H1 (cell line): Measurements from ENCODE around the gene OR52I1. TPM values are rescaled to one million over a fixed set of nuclear protein-coding genes. Genes with fewer than 3 reads are reported as not detected.

ENCODE experiments used
- CTCF ChIA-PET: fragments of 300-600 bp; sonication (Branson Sonifier 250); formaldehyde crosslinking; loops from one replicate; lab custom pipeline; 2021; ENCODE audit not compliant: partially characterized antibody; lab: Charles Lee
- POLR2A ChIA-PET: fragments of 300-600 bp; sonication (Branson Sonifier 250); formaldehyde crosslinking; loops from one replicate; lab custom pipeline; 2021; ENCODE audit warnings: inconsistent platforms; ENCODE audit not compliant: partially characterized antibody; lab: Charles Lee
- DNase-seq, 2 experiments: peaks; one replicate each; pipeline versions ENCODE4 v3.0.0 to v3.0.0-alpha.2; 2010 to 2022; ENCODE audit warnings: low spot score in 2 of 2, low read depth in 1 of 2, mixed read lengths in 1 of 2
- FAIRE-seq: peaks from 2 replicates; lab custom pipeline; 2011; peaks lifted over from hg19 to GRCh38; lab: Jason Lieb, UNC
- H2AFZ ChIP-seq: 2 replicates; pipeline ENCODE4 v1.8.1; 2012; ENCODE audit warnings: low read length, inconsistent platforms
- H2AK5ac ChIP-seq: 2 replicates; pipeline ENCODE4 v1.6.1; 2013; ENCODE audit warnings: low read depth, low read length
- H2BK120ac ChIP-seq: replicated peaks from 2 replicates; pipeline ENCODE3; 2013; ENCODE audit warnings: low read depth, low read length, inconsistent platforms
- H2BK12ac ChIP-seq: 2 replicates; pipeline ENCODE4 v1.6.1; 2013; ENCODE audit warnings: low read depth, low read length
- H2BK15ac ChIP-seq: 2 replicates; pipeline ENCODE4 v1.6.1; 2013; ENCODE audit warnings: low read length
- H2BK20ac ChIP-seq: 2 replicates; pipeline ENCODE4 v1.6.1; 2013; ENCODE audit warnings: low read length
- H2BK5ac ChIP-seq: 2 replicates; pipeline ENCODE4 v1.6.1; 2013; ENCODE audit warnings: low read depth, low read length
- H3K14ac ChIP-seq: 2 replicates; pipeline ENCODE4 v1.6.1; 2013; ENCODE audit warnings: inconsistent platforms; ENCODE audit not compliant: insufficient read length
- H3K18ac ChIP-seq: 2 replicates; pipeline ENCODE4 v1.6.1; 2013; ENCODE audit warnings: low read length; ENCODE audit errors: extremely low read depth
- H3K23ac ChIP-seq: 2 replicates; pipeline ENCODE4 v1.6.1; 2013; ENCODE audit warnings: inconsistent platforms; ENCODE audit not compliant: insufficient read length
- H3K23me2 ChIP-seq: 2 replicates; pipeline ENCODE4 v1.6.1; 2013; ENCODE audit warnings: low read depth, low read length
- H3K27ac ChIP-seq: 2 replicates; pipeline ENCODE4 v1.6.1; 2011; ENCODE audit warnings: low read depth, low read length, inconsistent platforms
- H3K27me3 ChIP-seq, 4 experiments: replicated peaks in 1 of 4; 1 replicate in 1 of 4; 2 replicates in 3 of 4; pipeline versions ENCODE4 v1.6.1 to v1.8.1; 2011 to 2013; ENCODE audit warnings: low read length in 3 of 4, mild to moderate bottlenecking in 3 of 4, inconsistent platforms in 2 of 4, mixed read lengths in 2 of 4, moderate library complexity in 1 of 4; ENCODE audit not compliant: control insufficient read depth in 3 of 4, insufficient read depth in 3 of 4; ENCODE audit errors: extremely low read depth in 1 of 4
- H3K36me3 ChIP-seq, 4 experiments: 2 replicates each; pipeline versions ENCODE4 v1.6.1 to v1.8.1; 2011 to 2013; ENCODE audit warnings: mild to moderate bottlenecking in 4 of 4, low read length in 3 of 4, moderate library complexity in 2 of 4, control low read depth in 1 of 4, inconsistent platforms in 1 of 4; ENCODE audit not compliant: insufficient read depth in 4 of 4, control insufficient read depth in 2 of 4
- H3K4ac ChIP-seq: replicated peaks from 2 replicates; pipeline ENCODE3; 2013; ENCODE audit warnings: low read length, low read depth, mixed read lengths, inconsistent platforms; ENCODE audit not compliant: insufficient read length
- H3K4me1 ChIP-seq, 4 experiments: replicated peaks in 1 of 4; 1 replicate in 1 of 4; 2 replicates in 3 of 4; pipeline versions ENCODE4 v1.6.1 to v1.8.1; 2011 to 2013; ENCODE audit warnings: low read length in 3 of 4, inconsistent platforms in 2 of 4, mixed read lengths in 1 of 4; ENCODE audit not compliant: insufficient read depth in 4 of 4, control insufficient read depth in 3 of 4
- H3K4me2 ChIP-seq, 2 experiments: 2 replicates each; pipeline versions ENCODE4 v1.6.1 to v1.8.1; 2011 to 2013; ENCODE audit warnings: low read depth in 2 of 2, low read length in 2 of 2, control low read depth in 1 of 2, inconsistent platforms in 1 of 2, mild to moderate bottlenecking in 1 of 2; ENCODE audit not compliant: insufficient read depth in 1 of 2
- H3K4me3 ChIP-seq, 4 experiments: fragments of 200-600, 300-600 bp in 1 of 4; sonication (generic), shearing (Covaris generic), sonication (Bioruptor Twin) in 1 of 4; 2 replicates each; pipeline versions ENCODE4 v1.5.1 to v1.8.1; 2011 to 2016; ENCODE audit warnings: low read length in 4 of 4, low read depth in 3 of 4, control low read depth in 2 of 4, inconsistent platforms in 2 of 4, mild to moderate bottlenecking in 2 of 4, mixed read lengths in 1 of 4, moderate library complexity in 1 of 4; ENCODE audit not compliant: insufficient read depth in 2 of 4; ENCODE audit errors: extremely low read depth in 1 of 4
- H3K56ac ChIP-seq: replicated peaks from 2 replicates; pipeline ENCODE3; 2013; ENCODE audit warnings: low read depth, mild to moderate bottlenecking, mixed read lengths, low read length, inconsistent platforms; ENCODE audit not compliant: insufficient read length
- H3K79me1 ChIP-seq: 2 replicates; pipeline ENCODE4 v1.6.1; 2013; ENCODE audit warnings: low read depth, low read length, control low read depth
- H3K79me2 ChIP-seq, 2 experiments: 2 replicates each; pipeline versions ENCODE4 v1.6.1 to v1.8.1; 2012 to 2013; ENCODE audit warnings: low read length in 2 of 2, mild to moderate bottlenecking in 2 of 2, inconsistent platforms in 1 of 2; ENCODE audit not compliant: insufficient read depth in 2 of 2, control insufficient read depth in 1 of 2
- H3K9ac ChIP-seq, 4 experiments: replicated peaks in 1 of 4; 1 replicate in 1 of 4; 2 replicates in 3 of 4; pipeline versions ENCODE4 v1.6.1 to v1.8.1; 2011 to 2013; ENCODE audit warnings: low read depth in 3 of 4, low read length in 3 of 4, control low read depth in 2 of 4, mild to moderate bottlenecking in 2 of 4, moderate library complexity in 2 of 4, inconsistent platforms in 1 of 4; ENCODE audit errors: extremely low read depth in 1 of 4
- H3K9me3 ChIP-seq, 2 experiments: 2 replicates each; pipeline versions ENCODE4 v1.6.1 to v1.8.1; 2012 to 2013; ENCODE audit warnings: mild to moderate bottlenecking in 2 of 2, moderate library complexity in 2 of 2, control low read depth in 1 of 2, inconsistent platforms in 1 of 2, low read depth in 1 of 2, low read length in 1 of 2, mixed read lengths in 1 of 2; ENCODE audit not compliant: insufficient read depth in 2 of 2
- H4K20me1 ChIP-seq, 2 experiments: replicated peaks in 1 of 2; 2 replicates each; pipeline versions ENCODE3 to v1.8.1; 2011 to 2013; ENCODE audit warnings: inconsistent platforms in 2 of 2, low read length in 2 of 2, mild to moderate bottlenecking in 1 of 2; ENCODE audit not compliant: insufficient read depth in 2 of 2, control insufficient read depth in 1 of 2
- H4K5ac ChIP-seq: 2 replicates; pipeline ENCODE4 v1.6.1; 2013; ENCODE audit warnings: low read length, low read depth, mixed read lengths, inconsistent platforms; ENCODE audit not compliant: insufficient read length
- H4K8ac ChIP-seq: 2 replicates; pipeline ENCODE4 v1.8.0; 2013; ENCODE audit warnings: mild to moderate bottlenecking, moderate library complexity, low read length, inconsistent platforms; ENCODE audit not compliant: insufficient read depth; ENCODE audit errors: extremely low read depth
- H4K91ac ChIP-seq: replicated peaks from 2 replicates; pipeline ENCODE3; 2013; ENCODE audit warnings: low read length, mixed read lengths, inconsistent platforms; ENCODE audit not compliant: insufficient read length
- EP300 ChIP-seq, 2 experiments: IDR thresholded peaks; 1 replicate in 1 of 2; 2 replicates in 1 of 2; pipeline ENCODE4 v1.6.1; 2011 to 2012; ENCODE audit warnings: low read depth in 2 of 2, low read length in 2 of 2, mild to moderate bottlenecking in 2 of 2, borderline replicate concordance in 1 of 2, inconsistent platforms in 1 of 2, moderate library complexity in 1 of 2
- HDAC6 ChIP-seq: IDR thresholded peaks from one replicate; pipeline ENCODE4 v1.7.1; 2012; ENCODE audit warnings: low read depth, mild to moderate bottlenecking, inconsistent platforms, low read length, moderate library complexity
- KDM1A ChIP-seq: fragments of 200-600, 300-600 bp; sonication (generic); IDR thresholded peaks from 2 replicates; pipeline ENCODE4 v1.7.1; 2016; ENCODE audit warnings: mild to moderate bottlenecking, low read length, borderline replicate concordance
- KDM4A ChIP-seq: IDR thresholded peaks from one replicate; pipeline ENCODE4 v1.7.1; 2012; ENCODE audit warnings: low read depth, mild to moderate bottlenecking, moderate library complexity, low read length, inconsistent platforms; ENCODE audit not compliant: severe bottlenecking
- KDM5A ChIP-seq: fragments of 200-600 bp; IDR thresholded peaks from 2 replicates; pipeline ENCODE4 v1.7.1; 2012; ENCODE audit warnings: mild to moderate bottlenecking, low read length, inconsistent platforms, mixed read lengths
- MAX ChIP-seq: IDR thresholded peaks from 2 replicates; pipeline ENCODE4 v1.6.1; 2012; ENCODE audit warnings: inconsistent platforms
- NRF1 ChIP-seq: IDR thresholded peaks from 2 replicates; pipeline ENCODE4 v1.6.1; 2011; ENCODE audit warnings: mild to moderate bottlenecking, low read depth, low read length, improper control_type of control experiment
- PHF8 ChIP-seq: fragments of 200-600 bp; sonication (generic); conservative IDR thresholded peaks from 2 replicates; pipeline ENCODE4 v1.7.1; 2012; ENCODE audit warnings: low read depth, mild to moderate bottlenecking, inconsistent platforms, low read length, moderate library complexity
- POLR2AphosphoS5 ChIP-seq: IDR thresholded peaks from 2 replicates; pipeline ENCODE4 v1.6.1; 2011; ENCODE audit warnings: low read depth, low read length
- SAP30 ChIP-seq: fragments of 300-600 bp; sonication (generic); IDR thresholded peaks from 2 replicates; pipeline ENCODE4 v1.7.1; 2012; ENCODE audit warnings: low read length, moderate library complexity, mild to moderate bottlenecking, inconsistent platforms; ENCODE audit not compliant: insufficient read depth, insufficient replicate concordance
- TBP ChIP-seq: IDR thresholded peaks from 2 replicates; pipeline ENCODE4 v1.6.1; 2011; ENCODE audit warnings: low read depth, low read length, improper control_type of control experiment
- TEAD4 ChIP-seq: IDR thresholded peaks from 2 replicates; pipeline ENCODE4 v1.6.1; 2012; ENCODE audit warnings: low read depth, low read length, inconsistent platforms, mixed read lengths
- YY1 ChIP-seq: IDR thresholded peaks from 2 replicates; pipeline ENCODE4 v1.6.1; 2011; ENCODE audit warnings: low read depth, mild to moderate bottlenecking, low read length
- WGBS, 2 experiments: shearing (Covaris generic) in 1 of 2; methylation state at CpG; one replicate each; pipeline versions ENCODE4 v1.1.6 to v1.1.7; 2013 to 2015; ENCODE audit warnings: low lambda C conversion rate in 2 of 2, mixed read lengths in 2 of 2, inconsistent platforms in 1 of 2, low coverage in 1 of 2, missing lambda C conversion rate in 1 of 2; ENCODE audit not compliant: insufficient replicate concordance in 2 of 2, insufficient coverage in 1 of 2, insufficient read length in 1 of 2; ENCODE audit errors: extremely low coverage in 1 of 2, missing lambda C conversion rate in 1 of 2; 5-methylcytosine and 5-hydroxymethylcytosine counted together
- polyA plus RNA-seq, 7 experiments: library from polyadenylated mRNA; depleted of rRNA in 3 of 7; stranded (reverse) in 5 of 7; unstranded in 2 of 7; fragments of >200 nt in 5 of 7; fragments of 200-250 nt in 2 of 7; gene quantifications; 1 replicate in 5 of 7; 2 replicates in 1 of 7; 4 replicates in 1 of 7; pipeline versions ENCODE4 v1.2.1 to v1.2.3, GENCODE V29; 2011 to 2013; ENCODE audit warnings: missing spikeins in 2 of 7, mixed read lengths in 2 of 7
- total RNA-seq: library from RNA; stranded (reverse); fragmentation: NEBNext Ultra II Directional; extraction: Animal tissue kit (Norgen Biotek cat#: 25700); gene quantifications from 2 replicates; pipeline ENCODE4 v1.2.1, GENCODE V29; 2021

OR52I1 gene
- total and polyA plus RNA-seq, 2 of the 8 experiments (the other 6 are each of a cell fraction or from before 2014, with no cell fraction given) = not detected

GRCh38 chr11:4578624-4579023 is 15.2 kb upstream of the OR52I1 start:
- H3K14ac ChIP-seq = no peak overlapping the region
- CTCF ChIA-PET = interaction anchor here (0.8 to 5.3 kb wide), 4 partner anchors 9 to 391 kb away, joined by 3 to 20 read pairs (median 4); no protein-coding TSS in a partner anchor

More at GRCh38 chr11:4578624-4579023, 15.2 kb upstream of the OR52I1 start:
- 98% methylated on average over 6 of the region's 6 CpGs; no CpG with 5 or more reads in 1 of the 2 experiments for WGBS, 2 experiments
- Histone ChIP-seq H3K27me3 (no peaks in the 10 kb centered on the region), H2AK5ac (no peak overlapping the region), H2BK20ac (no peak overlapping the region), H4K20me1 (no peaks in the 10 kb centered on the region), H3K23me2 (no peaks in the 10 kb centered on the region), H3K9ac (no peak overlapping the region), H4K5ac (no peak overlapping the region), H3K79me1 (no peaks in the 10 kb centered on the region), H3K9me3 (no peaks in the 10 kb centered on the region), H3K79me2 (no peaks in the 10 kb centered on the region), H2BK12ac (no peak overlapping the region), H3K56ac (no peak overlapping the region), H3K18ac (no peak overlapping the region), H3K4me2 (no peak overlapping the region), H4K8ac (no peak overlapping the region), H2BK5ac (no peak overlapping the region), H3K23ac (no peak overlapping the region), H3K4me1 (no peaks in the 10 kb centered on the region; a peak in 1 of 7 replicates), H3K4me3 (no peak overlapping the region), H2BK15ac (no peak overlapping the region), H4K91ac (no peak overlapping the region), H2BK120ac (no peak overlapping the region), H3K36me3 (no peaks in the 10 kb centered on the region), H3K4ac (no peak overlapping the region), H2AFZ (no peak overlapping the region), H3K27ac (no peak overlapping the region)
- no peak for DNase-seq
- FAIRE-seq = no peak
- POLR2A ChIA-PET = no interaction called here
- TF ChIP-seq KDM1A = no peak
- TF ChIP-seq POLR2AphosphoS5 = no peak
- no peak for TF ChIP-seq TEAD4
- TF ChIP-seq PHF8 = no peak
- no peak for TF ChIP-seq KDM4A
- no peak for TF ChIP-seq MAX
- no peak for TF ChIP-seq NRF1
- no peak for TF ChIP-seq TBP
- TF ChIP-seq EP300 (IDR thresholded peaks at IDR 0.05; ENCODE audit: borderline replicate concordance in 1 of 2, low read depth in 2 of 2, low read length in 2 of 2) = no peak
- no peak for TF ChIP-seq HDAC6
- no peak for TF ChIP-seq YY1
- no peak for TF ChIP-seq KDM5A
- TF ChIP-seq SAP30 = no peak
